Kidney glomerular epithelial cell (primary cell): Measurements from ENCODE around the gene TYRO3.
"Not testable (repeated sequence)": the region's sequence is repeated elsewhere in the genome, so short reads cannot be mapped to it uniquely, and the experiment has no call there.

Experiments
- DNase-seq: peaks from one replicate; lab custom pipeline; 2025; lab: John Stamatoyannopoulos, UW

Gene TYRO3

GRCh38 chr15:41574158-41574557 is 15.1 kb downstream of the TYRO3 start:
- no peak for DNase-seq

GRCh38 chr15:41575282-41575681 is 16.3 kb downstream of the TYRO3 start:
- DNase-seq = no peak

GRCh38 chr15:41577863-41578735 is 19.1 kb downstream of the TYRO3 start:
- no peak for DNase-seq

GRCh38 chr15:41578736-41579383 is 19.8 kb downstream of the TYRO3 start:
- DNase-seq = no peak

GRCh38 chr15:41581110-41581509 is 22.1 kb downstream of the TYRO3 start:
- DNase-seq = no peak

GRCh38 chr15:41583795-41584194 is 24.8 kb downstream of the TYRO3 start:
- no peak for DNase-seq

GRCh38 chr15:41584636-41585126 is 25.7 kb downstream of the TYRO3 start:
- no peak for DNase-seq

GRCh38 chr15:41585127-41586047 is 26.4 kb downstream of the TYRO3 start:
- peak; percentile 65 for DNase-seq

- DNase-seq = not testable (repeated sequence)
Measured at GRCh38 chr15:41586531-41587282, 27.7 kb downstream of the TYRO3 start.

- DNase-seq = not testable (repeated sequence)
Measured at GRCh38 chr15:41589018-41589417, 30.0 kb downstream of the TYRO3 start.

GRCh38 chr15:41589571-41589970 is 30.6 kb downstream of the TYRO3 start:
- DNase-seq = not testable (repeated sequence)

- DNase-seq = not testable (repeated sequence)
Measured at GRCh38 chr15:41591217-41591616, 32.2 kb downstream of the TYRO3 start.

- DNase-seq = not testable (repeated sequence)
Measured at GRCh38 chr15:41592718-41593117, 33.7 kb downstream of the TYRO3 start.

- no peak for DNase-seq
Measured at GRCh38 chr15:41594801-41595746, 36.1 kb downstream of the TYRO3 start.

GRCh38 chr15:41596972-41597371 is 38.0 kb downstream of the TYRO3 start:
- no peak for DNase-seq

- no peak for DNase-seq
Measured at GRCh38 chr15:41597787-41598186, 38.8 kb downstream of the TYRO3 start.

- DNase-seq = no peak
Measured at GRCh38 chr15:41599061-41599460, 40.0 kb downstream of the TYRO3 start.

GRCh38 chr15:41603411-41603935 is 44.5 kb downstream of the TYRO3 start:
- DNase-seq = no peak

- DNase-seq = peak; percentile 70
Measured at GRCh38 chr15:41603941-41604911, 45.2 kb downstream of the TYRO3 start.
